ENCODE data around the gene PDIA6. TPM values are rescaled to one million over a fixed set of nuclear protein-coding genes. Genes with fewer than 3 reads are reported as not detected.

PDIA6 gene
- total RNA-seq, 1 experiment from 2014 or later: 149 TPM

- CTCF ChIA-PET: no interaction called here
- POLR2A ChIA-PET: no interaction called here
- TF ChIP-seq ZBTB33 (IDR thresholded peaks at IDR 0.05; ENCODE audit: extremely low read depth, insufficient replicate concordance, low read length): no peak
- TF ChIP-seq EGR1 (IDR thresholded peaks at IDR 0.05; ENCODE audit: low read depth): no peak
- TF ChIP-seq YY1 (IDR thresholded peaks at IDR 0.05; ENCODE audit: extremely low read depth, insufficient replicate concordance, low read depth, low read length): no peak
- TF ChIP-seq, protein P1, sequence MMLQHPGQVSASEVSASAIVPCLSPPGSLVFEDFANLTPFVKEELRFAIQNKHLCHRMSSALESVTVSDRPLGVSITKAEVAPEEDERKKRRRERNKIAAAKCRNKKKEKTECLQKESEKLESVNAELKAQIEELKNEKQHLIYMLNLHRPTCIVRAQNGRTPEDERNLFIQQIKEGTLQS (IDR thresholded peaks at IDR 0.05): no peak
- TF ChIP-seq ZNF274 (IDR thresholded peaks at IDR 0.05; ENCODE audit: low read depth, low read length): no peak
- no peak for TF ChIP-seq JUND (IDR thresholded peaks at IDR 0.05)
- TF ChIP-seq SIN3A (IDR thresholded peaks at IDR 0.05; ENCODE audit: low read depth): no peak
- no peak for TF ChIP-seq CEBPB (IDR thresholded peaks at IDR 0.05; ENCODE audit: low read depth)
- no peak for TF ChIP-seq EZH2 (IDR thresholded peaks at IDR 0.05)
- no peak for TF ChIP-seq RAD21 (IDR thresholded peaks at IDR 0.05; ENCODE audit: low read depth)
- no peak for TF ChIP-seq SRF (IDR thresholded peaks at IDR 0.05; ENCODE audit: low read depth)
- TF ChIP-seq CBX3 (IDR thresholded peaks at IDR 0.05; ENCODE audit: low read depth): no peak
- TF ChIP-seq FOSL1 (IDR thresholded peaks at IDR 0.05; ENCODE audit: low read depth): no peak
- TF ChIP-seq MAX (IDR thresholded peaks at IDR 0.05): no peak
- no peak for TF ChIP-seq POLR2A (IDR thresholded peaks at IDR 0.05; ENCODE audit: borderline replicate concordance, extremely low read depth, insufficient read depth, insufficient read length)
- no peak for TF ChIP-seq ELF1 (IDR thresholded peaks at IDR 0.05; ENCODE audit: borderline replicate concordance, low read depth)
- TF ChIP-seq REST (IDR thresholded peaks at IDR 0.05; ENCODE audit: low read depth): no peak
Measured at GRCh38 chr2:10826026-10826425, 13.4 kb upstream of the PDIA6 start.

More at GRCh38 chr2:10826026-10826425, 13.4 kb upstream of the PDIA6 start:
- ATAC-seq: no peak
- Histone ChIP-seq H3K9me2 (ENCODE audit: insufficient read depth) (no peaks in the 10 kb centered on the region), H3K4me1 (ENCODE audit: control insufficient read depth in 1 of 2, insufficient read depth in 2 of 2, low read length in 2 of 2) (no peaks in the 10 kb centered on the region), H3K9me3 (ENCODE audit: control insufficient read depth in 1 of 2, insufficient read depth in 1 of 2, low read depth in 1 of 2, low read length in 2 of 2) (no peaks in the 10 kb centered on the region), H3K9ac (ENCODE audit: low read length) (no peak overlapping the region), H3K4me2 (ENCODE audit: low read length) (no peak overlapping the region), H3K36me3 (ENCODE audit: control insufficient read depth in 1 of 2, insufficient read depth in 2 of 2, low read length in 2 of 2) (no peaks in the 10 kb centered on the region), H3K4me3 (replicated peaks in 1 of 2; ENCODE audit: low read depth in 1 of 2, low read length in 2 of 2) (no peak overlapping the region), H2AFZ (ENCODE audit: low read depth, low read length, poor library complexity, severe bottlenecking) (no peak overlapping the region), H3K79me2 (ENCODE audit: insufficient read depth, low read length) (no peaks in the 10 kb centered on the region), H3K27me3 (ENCODE audit: insufficient read depth, low read length) (no peaks in the 10 kb centered on the region), H3K27ac (ENCODE audit: low read depth, low read length) (no peak overlapping the region), H4K20me1 (ENCODE audit: insufficient read depth) (no peaks in the 10 kb centered on the region)
- no peak for DNase-seq (ENCODE audit: low read depth, low spot score)
- BruUV-seq (replicated peaks): no TSS peak
- RAD21 ChIA-PET (ENCODE audit: low non-redundant PET in 1 of 2, low total read pairs in 2 of 2, uncharacterized antibody in 2 of 2, unreplicated experiment in 2 of 2): no interaction called here
- intact Hi-C loops (cut with micrococcal nuclease): no loop called here
